ENCODE measurements around the gene LCAT.
"Not testable (repeated sequence)": the region's sequence is repeated elsewhere in the genome, so short reads cannot be mapped to it uniquely, and the experiment has no call there.

The LCAT gene

DNA sequence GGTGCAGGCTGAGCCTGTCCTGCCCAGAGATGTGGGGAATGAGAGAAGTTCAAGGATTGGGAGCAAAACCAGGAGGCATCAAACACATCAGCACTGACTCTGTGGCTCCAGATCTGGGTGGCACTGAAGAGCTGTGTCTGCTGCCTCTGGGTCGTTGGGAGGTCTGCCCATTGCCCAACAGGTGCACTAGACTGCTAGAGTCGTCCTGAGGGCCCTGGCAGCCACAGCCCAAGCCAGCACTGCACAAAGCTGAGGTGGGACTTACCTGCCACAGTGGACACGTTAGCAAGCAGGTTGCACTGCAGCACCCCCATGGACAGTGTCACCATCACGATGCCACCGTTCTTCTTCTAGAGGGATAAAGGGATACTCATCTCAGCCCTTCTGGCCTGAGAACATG lies 33.1 kb upstream of the LCAT start:
- H3K4me3 Mint-ChIP-seq = no peak overlapping the region
- H3K27me3 Mint-ChIP-seq = no peaks in the 10 kb centered on the region
- H3K4me1 Mint-ChIP-seq = peaks cover 3% of the 10 kb centered on the region
- ATAC-seq (ENCODE audit: low read depth) (no peak), DNase-seq (ENCODE audit: low spot score in 2 of 2) (no peak)
- H3K36me3 Mint-ChIP-seq = no peaks in the 10 kb centered on the region
- H3K9me3 Mint-ChIP-seq = no peaks in the 10 kb centered on the region
- no peak overlapping the region for H3K27ac Mint-ChIP-seq

DNA sequence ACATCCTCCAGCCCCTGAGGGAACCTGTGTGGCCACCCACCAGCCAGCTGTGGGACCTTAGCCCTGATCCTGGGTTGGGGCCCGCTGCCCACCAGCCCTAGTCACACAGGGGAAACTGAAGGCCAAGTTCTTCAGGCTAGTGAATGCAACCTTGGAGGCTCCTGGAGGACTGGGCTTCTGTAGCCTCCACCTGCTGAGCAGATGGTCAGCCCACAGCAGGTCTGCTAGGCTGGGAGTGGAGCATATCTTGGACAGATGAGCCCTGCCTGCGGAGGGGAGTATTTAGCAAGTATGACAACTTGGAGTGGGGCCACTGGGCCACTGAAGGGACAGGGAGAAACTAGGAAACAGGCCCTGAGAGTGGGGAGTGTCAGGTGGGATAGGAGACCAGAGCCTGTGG lies 32.3 kb upstream of the LCAT start:
- peaks cover 3% of the 10 kb centered on the region for H3K4me1 Mint-ChIP-seq
- no peak overlapping the region for H3K4me3 Mint-ChIP-seq
- no peaks in the 10 kb centered on the region for H3K9me3 Mint-ChIP-seq
- DNase-seq (ENCODE audit: low spot score in 2 of 2) (no peak), ATAC-seq (ENCODE audit: low read depth) (no peak)
- no peak overlapping the region for H3K27ac Mint-ChIP-seq
- no peaks in the 10 kb centered on the region for H3K27me3 Mint-ChIP-seq
- H3K36me3 Mint-ChIP-seq = no peaks in the 10 kb centered on the region

DNA sequence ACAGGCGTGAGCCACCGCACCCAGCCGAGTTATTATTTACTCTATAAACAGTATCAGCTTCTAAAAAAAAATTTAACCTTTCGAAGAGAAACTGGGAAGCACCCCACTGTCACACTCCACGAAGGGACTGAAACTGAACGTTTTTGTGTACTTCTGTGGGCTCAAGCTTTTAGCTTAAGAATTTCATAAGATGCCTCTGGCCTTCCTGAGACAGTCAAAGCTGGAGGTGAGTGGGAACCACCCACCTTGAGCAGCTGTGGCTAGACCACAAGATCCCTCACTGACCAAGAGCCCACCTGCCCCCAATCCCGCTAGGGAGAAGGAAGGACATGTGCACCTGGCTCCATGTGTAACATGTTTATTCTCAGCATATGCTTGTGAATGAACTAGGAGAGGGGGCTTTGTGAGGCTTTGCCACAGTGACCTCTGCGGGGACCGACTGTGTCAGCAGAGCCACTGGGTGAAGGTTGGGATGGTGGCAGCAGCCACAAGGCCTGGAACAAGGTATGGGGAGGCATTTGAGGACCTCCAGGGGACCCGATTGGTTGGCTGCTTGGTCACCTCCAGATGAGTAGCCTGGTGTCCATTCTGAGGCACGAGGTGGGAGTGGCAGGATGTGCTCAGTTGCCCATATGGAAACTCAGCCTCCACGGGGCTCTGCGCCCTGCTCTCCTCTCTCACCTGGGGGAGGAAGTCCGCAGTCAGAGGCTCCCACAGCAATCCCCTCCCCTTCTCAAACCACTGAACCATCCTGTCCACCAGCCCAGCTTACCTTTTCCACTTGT lies 31.6 kb upstream of the LCAT start:
- ATAC-seq (ENCODE audit: low read depth) (no peak), DNase-seq (ENCODE audit: low spot score in 2 of 2) (no peak)

DNA sequence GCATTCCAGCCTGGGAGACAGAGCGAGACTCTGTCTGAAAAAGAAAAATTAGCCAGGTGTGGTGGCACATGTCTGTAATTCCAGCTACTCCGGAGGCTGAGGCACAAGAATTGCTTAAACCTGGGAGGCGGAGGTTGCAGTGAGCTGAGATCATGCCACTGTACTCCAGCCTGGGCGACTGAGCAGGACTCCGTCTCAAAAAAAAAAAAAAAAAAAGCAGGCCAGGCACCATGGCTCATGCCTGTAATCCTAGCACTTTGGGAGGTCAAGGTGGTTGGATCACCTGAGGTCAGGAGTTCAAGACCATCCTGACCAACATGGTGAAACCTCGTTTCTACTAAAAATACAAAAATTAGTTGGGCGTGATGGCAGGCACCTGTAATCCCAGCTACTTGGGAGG lies 28.4 kb upstream of the LCAT start:
- H3K36me3 Mint-ChIP-seq; ATAC-seq (ENCODE audit: low read depth); H3K27ac Mint-ChIP-seq; H3K4me3 Mint-ChIP-seq; H3K9me3 Mint-ChIP-seq; DNase-seq (ENCODE audit: low spot score in 2 of 2); H3K27me3 Mint-ChIP-seq: not testable (repeated sequence)
- H3K4me1 Mint-ChIP-seq = peaks cover 15% of the 10 kb centered on the region

More for the DNA sequence above, 31.6 kb upstream of the LCAT start:
- Mint-ChIP-seq H3K4me3 (no peak overlapping the region), H3K9me3 (no peaks in the 10 kb centered on the region), H3K4me1 (peaks cover 3% of the 10 kb centered on the region), H3K36me3 (no peaks in the 10 kb centered on the region), H3K27ac (no peak overlapping the region), H3K27me3 (no peaks in the 10 kb centered on the region)

DNA sequence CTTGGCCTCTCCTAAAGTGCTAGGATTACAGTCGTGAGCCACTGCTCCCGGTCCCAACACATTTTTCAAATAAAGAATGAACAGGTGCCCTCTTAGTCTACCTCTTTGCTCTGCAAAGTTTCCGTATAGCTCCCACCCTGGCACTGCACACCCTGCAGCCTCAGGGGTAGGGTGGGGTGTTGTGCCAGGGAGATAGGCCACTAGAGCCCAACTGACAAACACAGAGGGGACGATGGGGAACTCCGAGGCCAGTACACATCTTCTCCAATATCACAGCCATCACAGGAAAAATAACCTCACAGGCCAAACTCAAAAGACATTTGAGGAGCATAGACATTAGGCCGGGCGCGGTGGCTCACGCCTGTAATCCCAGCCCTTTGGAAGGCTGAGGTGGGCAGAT lies 27.2 kb upstream of the LCAT start:
- Mint-ChIP-seq H3K4me3 (no peak overlapping the region), H3K27ac (no peak overlapping the region), H3K9me3 (no peaks in the 10 kb centered on the region), H3K36me3 (no peaks in the 10 kb centered on the region), H3K4me1 (peaks cover 19% of the 10 kb centered on the region), H3K27me3 (no peaks in the 10 kb centered on the region)
- ATAC-seq (ENCODE audit: low read depth) (no peak), DNase-seq (ENCODE audit: low spot score in 2 of 2) (no peak)

DNA sequence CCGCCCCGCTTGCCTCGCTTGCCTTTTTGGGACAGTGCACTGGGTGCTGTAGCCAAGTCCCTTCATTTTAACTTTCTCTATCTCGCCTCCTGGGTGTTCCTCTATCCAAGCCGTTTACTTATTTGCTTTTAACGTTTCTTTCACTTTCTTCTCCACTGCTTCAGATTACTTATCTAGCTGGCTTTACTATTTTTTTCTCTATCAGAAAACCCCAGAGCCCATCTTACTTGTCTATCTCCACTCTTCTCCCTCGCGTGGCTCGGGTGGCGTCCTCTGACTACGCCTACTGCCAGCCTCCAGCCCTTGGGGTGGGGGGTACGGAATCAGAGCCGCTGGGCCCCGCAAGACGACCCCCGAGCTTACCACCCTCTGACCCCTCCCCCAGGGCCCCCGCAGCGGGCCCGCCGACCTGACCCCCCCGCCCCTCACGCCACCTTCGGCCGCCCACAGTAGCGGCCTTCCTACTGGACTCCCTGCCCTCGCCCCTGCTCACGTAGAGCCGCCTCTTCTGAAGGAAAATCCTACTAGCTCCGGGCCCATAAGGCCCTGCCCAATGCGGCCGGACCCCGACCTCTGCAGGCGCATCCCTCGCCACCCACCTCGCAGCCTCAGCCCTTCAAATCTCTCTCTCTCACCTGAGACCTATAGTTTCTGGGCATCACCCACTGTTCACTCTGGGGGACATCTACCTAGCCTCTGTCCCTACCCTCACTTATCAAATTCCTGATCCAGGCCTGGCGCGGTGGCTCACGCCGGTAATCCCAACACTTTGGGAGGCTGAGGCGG lies 25.5 kb upstream of the LCAT start:
- peak overlapping the region; percentile 83 for H3K4me3 Mint-ChIP-seq
- peaks cover 19% of the 10 kb centered on the region for H3K4me1 Mint-ChIP-seq
- no peaks in the 10 kb centered on the region for H3K9me3 Mint-ChIP-seq
- no peaks in the 10 kb centered on the region for H3K27me3 Mint-ChIP-seq
- ATAC-seq (ENCODE audit: low read depth) (peak; percentile 46), DNase-seq (ENCODE audit: low spot score in 2 of 2) (no peak)
- H3K36me3 Mint-ChIP-seq = no peaks in the 10 kb centered on the region
- peak overlapping the region; percentile 22 for H3K27ac Mint-ChIP-seq

DNA sequence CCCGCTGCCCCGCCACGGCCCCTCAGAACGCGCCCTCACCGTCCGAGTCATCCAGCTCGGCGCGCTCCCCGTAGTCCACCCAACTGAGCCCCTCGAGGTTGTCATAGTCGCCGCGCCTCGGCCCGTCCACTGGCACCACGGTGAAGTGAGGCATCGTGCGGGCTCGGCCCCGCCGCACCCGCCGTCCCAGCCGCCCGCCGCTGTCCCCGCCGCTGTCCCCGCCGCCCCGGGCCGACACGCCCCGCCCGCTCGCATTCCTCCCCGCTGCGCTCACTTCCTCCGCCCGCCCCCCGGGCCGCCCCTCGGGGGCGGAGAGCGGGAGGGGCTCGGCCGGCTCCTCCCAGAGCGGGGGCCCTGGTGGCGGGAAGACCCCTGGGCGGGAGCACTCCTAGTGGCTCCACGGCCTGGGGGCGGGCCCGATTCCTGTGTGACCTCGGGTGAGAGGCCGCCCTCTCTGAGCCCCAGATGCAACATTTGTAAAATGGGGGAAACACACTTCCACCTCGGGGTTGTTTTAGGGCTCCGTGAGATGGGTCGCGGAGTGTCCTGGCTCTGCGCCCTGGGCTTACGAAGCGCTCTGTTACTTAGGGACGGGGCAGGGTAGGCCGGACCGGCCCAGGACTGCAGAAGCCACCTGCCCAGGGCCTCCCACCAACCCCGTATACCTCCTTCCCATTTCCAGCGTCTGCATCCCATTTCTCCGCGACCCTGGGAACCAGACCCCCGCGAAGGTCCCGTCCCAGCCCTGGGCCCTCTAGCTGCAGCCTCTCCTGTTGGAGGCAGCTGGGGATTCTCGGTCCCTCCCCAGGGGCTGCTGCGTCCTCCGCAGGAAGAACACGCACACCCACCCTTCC lies 24.7 kb upstream of the LCAT start, which contains the start of gene SLC12A4:
Gene SLC12A4 (minus strand): TSS at position 238 of the 854 bp plus-strand sequence. CDS start 84 bp downstream, at position 154.
- H3K4me3 Mint-ChIP-seq = peak within 1 kb of the TSS; percentile 83
- peaks cover 19% of the 10 kb centered on the region for H3K4me1 Mint-ChIP-seq
- no peaks in the 10 kb centered on the region for H3K36me3 Mint-ChIP-seq
- no peaks in the 10 kb centered on the region for H3K27me3 Mint-ChIP-seq
- DNase-seq (ENCODE audit: low spot score in 2 of 2) (peak; percentile 69 to 73), ATAC-seq (ENCODE audit: low read depth) (peak; percentile 84)
- H3K9me3 Mint-ChIP-seq = no peaks in the 10 kb centered on the region
- peak within 1 kb of the TSS; percentile 85 for H3K27ac Mint-ChIP-seq

DNA sequence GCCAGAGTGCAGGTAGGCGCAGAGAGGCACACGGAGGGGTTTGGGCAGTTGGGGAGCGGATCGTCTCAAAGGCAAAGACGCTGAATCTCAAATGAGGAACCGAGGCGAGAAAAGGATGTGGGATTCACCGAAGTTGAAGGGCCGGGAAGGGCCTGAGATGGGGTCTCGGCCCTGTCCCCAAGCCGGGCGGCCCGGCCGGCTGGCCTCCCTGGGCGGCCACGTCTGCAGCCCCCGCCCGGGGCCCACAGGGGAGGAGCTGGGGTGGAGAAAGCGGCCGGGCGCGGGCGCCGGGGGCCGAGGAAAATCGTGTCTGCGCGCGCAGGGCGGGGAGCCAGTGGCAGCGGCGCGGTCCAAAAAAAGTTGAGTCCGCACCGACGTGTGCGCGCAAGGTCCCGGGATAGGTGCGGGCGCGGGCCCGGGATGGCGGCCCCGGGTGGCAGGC lies 24.1 kb upstream of the LCAT start:
- ATAC-seq (ENCODE audit: low read depth) (peak; percentile 16), DNase-seq (ENCODE audit: low spot score in 2 of 2) (peak in 1 of 2 donors; percentile 21)
- peak overlapping the region; percentile 85 for H3K27ac Mint-ChIP-seq
- H3K4me1 Mint-ChIP-seq = peaks cover 19% of the 10 kb centered on the region
- H3K36me3 Mint-ChIP-seq = no peaks in the 10 kb centered on the region
- H3K9me3 Mint-ChIP-seq = no peaks in the 10 kb centered on the region
- peak overlapping the region; percentile 83 for H3K4me3 Mint-ChIP-seq
- H3K27me3 Mint-ChIP-seq = no peaks in the 10 kb centered on the region

DNA sequence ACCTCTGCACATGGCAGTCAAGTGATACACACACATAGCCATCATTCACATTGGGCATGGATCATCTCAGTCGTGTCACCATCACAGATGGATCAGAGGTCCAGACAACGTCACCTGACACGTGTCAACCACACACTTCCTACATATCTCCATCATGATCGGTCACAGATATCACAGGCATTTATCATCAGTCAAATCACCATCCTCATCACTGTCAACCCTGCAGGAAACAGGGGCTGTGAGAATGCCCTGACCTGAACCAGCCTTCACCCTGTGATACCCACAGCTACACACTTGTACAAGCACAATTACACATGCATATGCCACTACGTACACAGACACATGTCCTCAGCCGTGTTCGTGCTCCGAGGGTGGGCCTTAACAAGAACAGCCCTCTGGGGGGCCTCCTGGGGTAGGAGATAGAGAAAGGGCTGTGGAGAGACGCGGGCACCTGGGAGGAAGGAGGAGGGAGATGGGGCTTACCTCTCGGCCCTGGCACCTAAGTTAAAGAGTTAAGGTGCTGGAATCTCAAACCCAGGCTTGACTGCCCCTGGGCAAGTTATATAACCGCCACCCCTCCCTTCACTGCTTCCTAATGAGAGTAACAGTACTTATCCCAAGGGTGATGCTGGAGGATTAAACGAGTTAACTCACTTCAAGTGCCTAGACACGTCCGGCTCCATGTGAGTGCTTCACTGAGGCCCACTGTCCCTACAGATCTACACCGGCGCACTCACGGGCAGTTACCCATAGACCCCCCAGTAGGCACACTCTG lies 23.4 kb upstream of the LCAT start:
- DNase-seq (ENCODE audit: low spot score in 2 of 2) (no peak), ATAC-seq (ENCODE audit: low read depth) (no peak)

DNA sequence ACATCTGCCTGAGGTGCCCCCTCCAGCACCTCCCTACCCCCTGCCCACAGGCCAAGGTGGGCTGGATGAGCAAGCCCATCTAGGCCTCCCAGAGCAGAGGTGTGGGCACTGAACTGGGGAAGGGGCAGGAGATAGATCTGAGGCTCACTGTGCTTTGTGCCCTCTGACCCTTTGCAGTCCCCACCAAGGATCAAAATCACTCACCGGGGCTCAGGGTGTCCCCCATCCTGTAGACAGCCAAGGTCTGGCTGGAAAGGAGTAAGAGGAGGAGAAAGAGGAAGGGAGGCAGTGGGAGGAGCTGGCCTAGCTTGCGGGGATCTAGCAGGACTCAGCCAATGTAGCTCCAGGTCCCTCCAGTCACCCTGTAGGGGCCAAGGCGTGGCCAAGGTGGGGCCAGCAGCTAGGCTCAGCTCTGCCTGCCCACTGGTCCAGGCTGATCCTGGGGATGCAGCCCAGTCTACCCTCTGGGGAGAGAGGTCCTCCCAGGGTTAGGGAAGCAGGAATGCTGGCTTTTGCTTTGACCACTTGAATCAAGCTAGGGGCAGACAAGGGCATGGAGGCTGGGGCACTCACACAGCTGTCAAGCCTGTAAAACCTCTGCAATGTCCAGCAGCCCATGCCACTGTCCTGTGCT lies 22.7 kb upstream of the LCAT start:
- H3K4me3 Mint-ChIP-seq = peak overlapping the region; percentile 83
- DNase-seq (ENCODE audit: low spot score in 2 of 2) = no peak
- H3K27me3 Mint-ChIP-seq = no peaks in the 10 kb centered on the region
- H3K27ac Mint-ChIP-seq = no peak overlapping the region
- no peaks in the 10 kb centered on the region for H3K36me3 Mint-ChIP-seq
- no peaks in the 10 kb centered on the region for H3K9me3 Mint-ChIP-seq
- H3K4me1 Mint-ChIP-seq = peaks cover 19% of the 10 kb centered on the region
- no peak for ATAC-seq (ENCODE audit: low read depth)

More for the DNA sequence above, 23.4 kb upstream of the LCAT start:
- H3K27ac Mint-ChIP-seq = peak overlapping the region; percentile 85
- H3K9me3 Mint-ChIP-seq = no peaks in the 10 kb centered on the region
- H3K4me1 Mint-ChIP-seq = peaks cover 19% of the 10 kb centered on the region
- peak overlapping the region; percentile 83 for H3K4me3 Mint-ChIP-seq
- H3K27me3 Mint-ChIP-seq = no peaks in the 10 kb centered on the region
- no peaks in the 10 kb centered on the region for H3K36me3 Mint-ChIP-seq

DNA sequence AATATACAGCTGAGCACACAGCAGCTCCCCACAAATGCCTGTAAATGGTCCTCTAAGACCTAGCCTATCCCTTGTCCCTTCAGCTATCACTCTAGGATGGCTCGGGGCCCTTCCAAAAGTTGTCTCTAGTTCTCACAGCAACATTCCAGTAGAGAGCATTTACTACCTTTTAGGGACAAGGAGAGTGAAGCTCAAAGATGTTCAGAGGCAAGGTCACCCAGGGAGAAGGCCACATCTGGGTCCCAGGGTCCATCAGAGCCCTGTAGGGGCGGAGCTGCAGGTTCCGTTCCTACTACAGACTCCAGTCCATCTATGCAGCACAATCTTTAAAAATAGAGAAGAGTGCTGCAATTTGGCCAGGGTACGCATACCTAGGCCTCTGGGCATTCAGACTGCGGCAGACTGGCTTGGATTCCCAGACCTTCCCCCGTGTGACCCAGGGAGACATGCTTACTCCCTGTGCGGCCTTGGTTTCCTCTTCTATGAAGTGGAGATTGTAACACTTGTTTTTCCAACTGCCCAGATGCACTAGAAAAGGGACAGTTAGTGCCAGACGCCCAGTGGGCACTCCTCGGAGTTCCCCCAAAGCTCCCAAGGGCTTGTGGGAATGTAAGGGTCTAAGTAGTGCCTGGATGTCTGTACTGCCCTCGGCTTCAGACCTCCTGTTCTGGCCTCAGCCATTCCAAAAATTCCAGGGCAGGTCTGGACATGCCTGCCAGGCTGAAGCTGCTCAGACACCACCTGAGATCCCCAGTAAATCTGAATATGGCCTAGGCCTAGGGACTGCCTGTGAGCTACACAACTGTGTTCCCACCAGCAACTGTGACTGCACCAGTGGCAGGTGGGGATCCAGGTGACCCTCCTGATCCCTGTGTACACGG lies 22.0 kb upstream of the LCAT start:
- ATAC-seq (ENCODE audit: low read depth) (no peak), DNase-seq (ENCODE audit: low spot score in 2 of 2) (no peak)
- no peaks in the 10 kb centered on the region for H3K27me3 Mint-ChIP-seq
- peaks cover 2% of the 10 kb centered on the region for H3K36me3 Mint-ChIP-seq
- H3K9me3 Mint-ChIP-seq = no peaks in the 10 kb centered on the region
- peaks cover 19% of the 10 kb centered on the region for H3K4me1 Mint-ChIP-seq
- H3K27ac Mint-ChIP-seq = peak overlapping the region; percentile 32
- H3K4me3 Mint-ChIP-seq = no peak overlapping the region

DNA sequence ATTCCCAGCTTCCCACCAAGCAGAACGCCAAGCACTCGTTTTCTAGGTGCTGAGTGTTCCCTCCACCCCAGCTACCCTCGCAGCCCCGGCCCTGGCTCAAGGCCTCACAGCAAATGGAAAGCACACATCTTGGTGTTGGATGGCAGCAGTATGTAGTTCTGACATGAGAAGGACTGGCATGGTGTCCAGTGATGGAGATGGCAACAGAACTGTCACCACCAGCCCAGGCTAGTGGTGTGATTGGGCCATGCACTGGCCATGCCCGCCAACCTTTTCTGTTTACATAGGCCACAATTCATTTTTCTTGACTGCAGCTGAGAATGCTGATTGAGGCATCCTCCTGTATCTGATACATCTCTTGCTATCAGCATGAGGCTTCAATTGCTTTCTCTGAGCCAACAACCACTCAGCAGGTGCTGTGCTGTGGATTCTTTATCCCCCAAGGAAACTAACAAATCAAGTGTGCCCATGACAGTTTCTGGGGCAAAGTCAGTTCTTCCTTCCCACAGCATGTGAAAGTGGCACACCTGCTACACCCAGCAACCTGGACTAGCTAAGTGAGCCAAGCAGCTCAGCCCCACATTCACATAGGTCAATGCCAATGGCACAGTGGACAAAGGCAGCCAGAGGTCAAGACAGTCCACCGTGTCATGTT lies 20.7 kb upstream of the LCAT start:
- H3K4me3 Mint-ChIP-seq = no peak overlapping the region
- H3K27ac Mint-ChIP-seq = no peak overlapping the region
- peaks cover 16% of the 10 kb centered on the region for H3K4me1 Mint-ChIP-seq
- ATAC-seq (ENCODE audit: low read depth) (no peak), DNase-seq (ENCODE audit: low spot score in 2 of 2) (no peak)
- peaks cover 2% of the 10 kb centered on the region for H3K36me3 Mint-ChIP-seq
- no peaks in the 10 kb centered on the region for H3K9me3 Mint-ChIP-seq
- H3K27me3 Mint-ChIP-seq = no peaks in the 10 kb centered on the region

Data from memory B cell (primary cell).